ENCODE measurements around the gene PLD1.
"Not testable (repeated sequence)": the region's sequence is repeated elsewhere in the genome, so short reads cannot be mapped to it uniquely, and the experiment has no call there.

The PLD1 gene

GRCh38 chr3:171695426-171695825 lies 114.9 kb downstream of the PLD1 start:
- no peak for DNase-seq

GRCh38 chr3:171694888-171695287 lies 115.4 kb downstream of the PLD1 start:
- DNase-seq, result no peak

DNA sequence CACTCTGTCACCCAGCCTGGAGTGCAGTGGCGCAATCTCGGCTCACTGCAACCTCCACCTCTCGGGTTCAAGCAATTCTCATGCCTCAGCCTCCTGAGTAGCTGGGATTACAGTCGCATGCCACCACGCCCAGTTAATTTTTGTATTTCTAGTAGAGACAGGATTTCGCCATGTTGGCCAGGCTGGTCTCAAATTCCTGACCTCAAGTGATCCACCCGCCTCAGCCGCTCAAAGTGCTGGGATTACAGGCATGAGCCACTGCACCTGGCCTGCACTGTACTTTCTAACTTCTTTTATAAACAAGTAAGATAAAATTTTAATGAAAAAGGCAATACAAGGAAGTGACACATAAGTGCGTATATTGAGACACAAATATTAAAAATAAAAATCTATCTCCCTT lies 117.7 kb downstream of the PLD1 start:
- DNase-seq, result not testable (repeated sequence)

DNA sequence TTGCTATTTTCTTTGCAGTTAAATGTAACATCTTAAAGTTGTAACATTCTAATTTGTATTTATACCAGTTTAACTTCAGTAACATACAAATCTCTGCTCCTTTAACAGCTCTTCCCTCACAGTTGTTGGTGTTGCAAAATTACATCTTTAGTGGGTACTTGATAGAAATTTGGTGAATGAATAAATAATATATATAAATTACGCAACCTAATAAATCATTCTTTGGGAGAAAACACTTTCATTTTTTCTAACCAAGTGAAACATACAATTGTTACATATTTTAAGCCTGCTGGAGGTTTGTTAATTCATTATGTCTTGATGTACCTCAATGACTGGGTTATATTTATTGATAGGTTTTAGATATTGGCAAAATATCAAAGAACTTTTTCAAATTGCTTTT lies 118.8 kb downstream of the PLD1 start:
- no peak for DNase-seq

DNA sequence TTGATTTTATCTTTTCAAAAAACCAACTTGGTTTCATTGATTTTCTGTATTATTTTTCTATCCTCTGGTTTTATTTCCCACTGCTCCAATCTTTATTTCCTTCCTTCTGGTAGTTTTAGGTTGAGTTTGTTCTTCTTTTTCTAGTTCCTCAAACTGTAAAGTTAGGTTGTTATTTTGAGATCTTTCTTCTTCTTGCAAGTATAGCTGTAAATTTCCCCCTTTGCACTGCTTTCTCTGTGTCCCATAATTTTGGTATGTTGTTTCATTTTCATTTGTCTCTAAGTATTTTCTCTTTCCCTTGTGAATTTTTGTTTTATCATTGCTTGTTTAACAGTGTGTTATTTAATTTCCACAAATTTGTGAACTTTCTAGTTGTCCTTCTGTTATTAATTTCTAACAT lies 120.0 kb downstream of the PLD1 start:
- peak; percentile 19 for DNase-seq

DNA sequence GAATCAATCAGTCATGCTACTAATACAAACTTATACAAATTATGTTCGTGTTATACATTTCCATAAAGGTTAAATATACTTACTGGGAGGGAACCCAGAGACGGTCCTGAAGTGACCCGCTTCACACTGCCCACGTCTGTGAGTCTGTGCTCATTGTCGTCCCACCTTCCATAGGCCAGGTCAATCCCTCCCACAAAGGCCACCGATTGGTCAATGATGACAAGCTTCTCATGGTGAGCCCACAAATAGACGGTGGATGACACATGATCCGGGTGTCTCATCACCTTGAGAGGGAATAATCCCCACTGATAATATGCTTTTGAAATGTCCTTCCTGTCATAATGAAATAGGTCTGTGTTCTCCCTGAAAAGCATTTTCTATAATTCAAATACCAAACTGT lies 121.7 kb downstream of the PLD1 start:
- no peak for DNase-seq

GRCh38 chr3:171688002-171688401 lies 122.3 kb downstream of the PLD1 start:
- DNase-seq, result no peak

- no peak for DNase-seq
Observed at GRCh38 chr3:171687581-171687980, 122.7 kb downstream of the PLD1 start.

DNA sequence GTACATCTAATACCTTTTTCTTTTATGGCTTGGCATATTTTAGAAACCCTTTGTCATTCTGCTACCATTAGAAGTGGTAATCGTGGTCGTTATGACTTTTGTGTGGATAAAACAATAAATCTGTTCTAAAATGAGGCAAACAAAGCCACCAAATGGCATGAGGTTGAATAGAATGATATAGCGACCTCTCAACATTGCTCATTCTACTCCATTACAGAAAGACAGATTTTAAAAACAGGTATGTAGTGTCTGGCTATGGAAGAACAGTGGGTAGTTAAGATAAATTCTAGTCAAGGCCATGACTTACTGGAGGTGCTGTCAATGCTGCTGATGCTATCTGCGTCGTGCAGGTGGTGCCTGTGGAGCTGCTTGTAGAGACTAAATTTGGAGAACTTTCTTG lies 123.2 kb downstream of the PLD1 start:
- no peak for DNase-seq

GRCh38 chr3:171685116-171685895 lies 125.0 kb downstream of the PLD1 start:
- no peak for DNase-seq

DNA sequence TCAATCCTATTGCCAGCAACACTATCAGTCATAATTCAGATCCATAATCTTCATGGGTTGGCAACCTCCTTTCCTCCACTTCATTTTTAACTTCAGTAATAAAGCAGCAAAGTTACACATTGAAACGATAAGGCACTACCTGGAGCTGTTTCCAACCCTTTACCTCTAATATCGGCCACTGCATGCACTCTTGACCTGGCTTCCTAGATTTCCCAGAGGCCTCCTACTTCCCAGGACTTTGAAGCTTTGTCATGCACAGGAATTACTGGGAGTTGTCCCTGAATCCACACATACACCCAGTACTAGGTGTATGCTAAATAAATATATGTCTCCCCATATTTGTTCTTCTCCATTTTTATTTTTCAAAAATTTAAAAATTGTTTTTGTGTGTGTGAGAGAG lies 126.1 kb downstream of the PLD1 start:
- no peak for DNase-seq

- DNase-seq, result no peak
Observed at GRCh38 chr3:171682743-171683142, 127.5 kb downstream of the PLD1 start.

- no peak for DNase-seq
Observed at GRCh38 chr3:171680726-171681411, 129.4 kb downstream of the PLD1 start.

DNA sequence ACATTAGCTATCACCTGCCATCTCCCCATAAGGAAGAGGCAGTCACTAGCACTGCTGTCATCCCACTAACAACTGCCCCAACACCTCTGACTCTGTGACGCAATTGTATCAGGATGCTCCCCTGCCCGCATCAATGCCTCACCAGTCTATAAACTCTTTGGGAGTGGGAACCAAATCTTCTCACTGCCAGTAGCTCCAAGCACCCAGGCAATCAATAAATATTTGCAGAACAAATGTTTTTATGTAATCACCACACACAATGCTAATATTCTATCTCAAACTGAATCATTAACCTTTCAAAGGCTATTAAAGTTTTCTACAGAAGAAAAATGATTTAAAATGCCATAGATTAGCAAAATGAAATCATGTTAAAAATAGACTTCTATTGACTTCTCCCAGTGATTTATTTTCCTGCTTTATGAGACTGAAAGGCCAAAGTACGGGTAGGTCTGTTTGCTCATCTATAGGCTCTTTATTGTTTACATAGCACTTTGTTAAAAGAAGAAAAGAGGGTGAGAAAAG lies 131.3 kb downstream of the PLD1 start:
- DNase-seq, result no peak

DNA sequence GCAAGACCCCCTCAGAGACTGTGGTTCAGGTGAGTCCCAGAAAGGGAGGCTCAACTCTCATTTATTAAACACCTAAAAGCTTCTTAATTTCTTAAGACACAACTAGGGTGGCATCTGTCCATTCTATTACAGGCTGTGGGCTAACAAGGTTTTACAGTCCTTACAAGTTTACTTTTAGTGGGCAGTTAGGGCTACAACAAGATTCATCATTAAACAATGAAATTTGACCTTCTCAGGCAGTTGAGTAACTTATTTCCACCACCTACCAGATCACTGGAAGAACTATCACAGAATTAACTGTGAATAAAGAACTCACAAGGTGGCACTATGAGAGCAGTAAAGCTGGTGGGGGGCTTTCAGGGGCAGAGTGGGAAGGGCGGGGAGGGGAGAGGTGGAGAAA lies 132.6 kb downstream of the PLD1 start:
- DNase-seq, result no peak

DNA sequence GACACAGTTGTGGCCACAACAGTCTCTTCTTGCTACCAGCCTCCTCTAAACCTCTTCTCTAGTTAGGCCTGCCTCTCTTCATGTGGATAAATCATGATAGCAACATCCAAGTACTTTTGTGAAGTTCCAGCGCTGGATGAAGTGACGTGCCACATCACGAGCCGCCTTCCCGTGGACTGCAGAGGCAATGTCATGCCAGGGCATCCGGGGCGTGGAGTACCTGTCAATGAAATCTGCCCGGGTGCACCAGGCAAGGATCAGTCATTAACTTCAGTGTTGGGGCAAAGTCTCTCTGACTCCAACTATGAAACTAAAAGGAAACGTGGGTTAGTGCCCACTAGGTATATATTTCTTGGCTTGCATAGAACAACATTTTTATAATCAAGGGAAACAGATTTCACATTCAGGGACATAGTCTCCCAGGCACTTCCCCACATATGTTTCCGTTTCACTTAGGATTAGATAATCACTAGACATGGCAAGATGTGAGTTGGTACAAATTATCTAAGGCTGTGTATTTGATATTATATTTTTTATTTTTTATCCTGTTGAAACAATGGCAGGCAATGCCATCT lies 133.6 kb downstream of the PLD1 start:
- no peak for DNase-seq

- DNase-seq, result no peak
Observed at GRCh38 chr3:171673951-171674350, 136.3 kb downstream of the PLD1 start.

DNA sequence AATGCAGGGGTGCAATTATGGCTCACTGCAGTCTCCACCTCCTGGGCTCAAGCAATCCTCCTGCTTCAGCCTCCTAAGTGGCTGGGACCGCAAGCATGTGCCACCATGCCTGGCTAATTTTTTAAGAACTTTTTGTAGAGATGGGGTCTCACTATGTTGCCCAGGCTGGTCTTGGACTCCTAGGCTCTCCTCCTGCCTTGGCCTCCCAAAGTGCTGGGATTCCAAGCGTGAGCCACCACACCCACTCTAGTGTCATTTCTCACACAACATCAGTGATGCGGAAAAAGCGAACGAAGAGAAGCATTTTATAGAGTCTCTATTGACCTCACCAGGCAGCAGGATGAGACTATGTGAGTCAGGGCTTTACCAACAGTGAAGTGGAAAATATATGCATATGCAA lies 137.7 kb downstream of the PLD1 start:
- no peak for DNase-seq

GRCh38 chr3:171672124-171672523 lies 138.2 kb downstream of the PLD1 start:
- no peak for DNase-seq

DNA sequence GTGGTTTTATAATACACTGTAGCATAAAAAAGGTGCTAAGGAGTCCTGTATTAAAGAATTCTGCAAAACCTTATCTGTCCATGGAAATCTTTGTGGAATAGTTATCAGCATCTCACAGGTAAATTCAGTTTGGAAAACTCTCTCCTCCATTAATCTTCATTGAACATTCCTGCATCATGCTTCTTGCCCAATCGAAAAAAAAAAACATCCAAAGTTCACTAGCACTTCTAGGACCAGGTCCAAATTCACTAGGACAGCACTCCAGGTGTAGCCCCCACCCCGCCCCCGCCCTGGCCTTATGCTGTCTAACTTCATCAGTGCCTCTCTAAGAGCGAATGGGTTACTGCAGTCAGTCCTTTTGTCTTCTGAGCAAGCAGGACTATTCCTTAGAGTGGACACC lies 138.6 kb downstream of the PLD1 start:
- no peak for DNase-seq

GRCh38 chr3:171666516-171666915 lies 143.8 kb downstream of the PLD1 start:
- DNase-seq, result peak; percentile 58

GRCh38 chr3:171663805-171664204 lies 146.5 kb downstream of the PLD1 start:
- no peak for DNase-seq

DNA sequence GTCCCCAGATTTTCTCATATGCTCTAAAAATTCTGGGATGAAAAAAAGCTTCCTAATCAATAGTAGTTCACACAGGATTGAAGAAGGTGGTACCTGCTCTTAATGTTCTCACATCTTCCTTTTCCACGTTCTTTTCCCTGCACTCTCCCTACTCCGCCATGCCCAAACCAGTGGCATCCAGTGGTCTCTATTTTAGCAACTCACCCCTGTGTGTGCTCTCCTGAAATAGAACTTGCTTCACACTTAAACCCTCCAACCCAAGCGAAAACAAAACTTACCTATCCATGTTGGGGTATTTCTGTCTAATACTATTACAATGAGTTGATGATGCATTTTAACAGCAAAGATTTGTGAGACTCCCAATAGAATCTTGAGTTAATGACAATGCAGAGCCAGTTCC lies 148.8 kb downstream of the PLD1 start:
- no peak for DNase-seq

DNA sequence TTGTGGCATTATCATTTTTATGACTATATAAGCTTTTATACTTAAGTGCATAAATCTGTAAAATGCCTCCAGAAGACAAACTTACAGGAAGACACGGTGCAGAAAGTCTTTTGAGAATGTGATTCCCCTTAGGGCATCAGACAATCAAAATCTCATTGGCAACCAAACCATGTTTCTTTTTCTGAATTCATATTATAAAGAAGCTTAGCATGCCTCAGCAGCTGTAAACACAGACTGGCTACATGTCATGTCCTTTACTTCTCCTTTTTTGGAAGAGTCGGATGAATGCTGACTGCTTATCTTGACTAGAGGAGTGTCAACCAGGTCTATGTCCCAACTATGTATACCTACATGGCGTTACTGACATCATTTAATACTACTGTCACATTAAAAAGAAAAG lies 150.1 kb downstream of the PLD1 start:
- DNase-seq, result peak; percentile 52

All from OCI-M1 (cell line).